A673 (cell line): ENCODE results near the gene RPTOR. TPM values are rescaled to one million over a fixed set of nuclear protein-coding genes. Genes with fewer than 3 reads are reported as not detected.

Experiments
- BruUV-seq: library from RNA; stranded (reverse); fragments of 400-500 nt; replicated peaks from 2 replicates; lab custom pipeline; 2021; lab: Mats Ljungman, UMichigan
- CTCF ChIA-PET: fragments of 300-600 bp; sonication (Branson Sonifier 250); formaldehyde crosslinking; loops from one replicate; lab custom pipeline; 2022; ENCODE audit warnings: antibody characterized with exemption; lab: Charles Lee
- POLR2A ChIA-PET: fragments of 300-600 bp; sonication (Branson Sonifier 250); formaldehyde crosslinking; loops from one replicate; lab custom pipeline; 2022; ENCODE audit warnings: antibody characterized with exemption; ENCODE audit not compliant: low non-redundant PET; lab: Charles Lee
- DNase-seq: peaks from one replicate; pipeline ENCODE4 v3.0.0-alpha.2; 2015; ENCODE audit warnings: low spot score
- H3K27ac ChIP-seq: fragments of 200-600 bp; sonication (generic); 2 replicates; pipeline ENCODE4 v1.5.1; 2016; ENCODE audit warnings: mixed run types, low read depth, mild to moderate bottlenecking, mixed read lengths, antibody characterized with exemption, low read length; ENCODE audit not compliant: poor library complexity, severe bottlenecking
- H3K27me3 ChIP-seq: fragments of 200-600 bp; sonication (generic); replicated peaks from 2 replicates; pipeline ENCODE4 v1.6.1; 2017; ENCODE audit warnings: mixed run types, low read depth, mild to moderate bottlenecking, mixed read lengths, antibody characterized with exemption, low read length; ENCODE audit not compliant: insufficient read depth, poor library complexity
- H3K36me3 ChIP-seq: fragments of 200-600 bp; sonication (generic); 2 replicates; pipeline ENCODE4 v1.6.1; 2016; ENCODE audit warnings: mixed run types, mild to moderate bottlenecking, mixed read lengths, antibody characterized with exemption, low read length; ENCODE audit not compliant: insufficient read depth, poor library complexity, severe bottlenecking
- H3K4me1 ChIP-seq: fragments of 200-600 bp; sonication (generic); 2 replicates; pipeline ENCODE4 v1.6.1; 2017; ENCODE audit warnings: mixed run types, mild to moderate bottlenecking, mixed read lengths, antibody characterized with exemption, low read length; ENCODE audit not compliant: insufficient read depth, poor library complexity, severe bottlenecking
- H3K4me3 ChIP-seq: fragments of 200-600 bp; sonication (generic); 2 replicates; pipeline ENCODE4 v1.5.1; 2016; ENCODE audit warnings: low read depth, mixed run types, mild to moderate bottlenecking, mixed read lengths, low read length; ENCODE audit not compliant: poor library complexity, severe bottlenecking
- H3K9me3 ChIP-seq: fragments of 200-600 bp; sonication (generic); 2 replicates; pipeline ENCODE4 v1.6.1; 2016; ENCODE audit warnings: mixed run types, low read depth, mild to moderate bottlenecking, mixed read lengths, antibody characterized with exemption, low read length; ENCODE audit not compliant: poor library complexity, severe bottlenecking
- CTCF ChIP-seq: fragments of 300-800, 200-600 bp; sonication (generic); conservative IDR thresholded peaks from 2 replicates; pipeline ENCODE4 v1.5.1; 2017; ENCODE audit warnings: low read depth, mild to moderate bottlenecking, antibody characterized with exemption, low read length, moderate library complexity, mixed read lengths
- EZH2 ChIP-seq: fragments of 200-600 bp; sonication (generic); IDR thresholded peaks from 2 replicates; pipeline ENCODE4 v1.6.1; 2017; ENCODE audit warnings: borderline replicate concordance, low read depth, mild to moderate bottlenecking, mixed read lengths, antibody characterized with exemption, low read length; ENCODE audit not compliant: poor library complexity, severe bottlenecking
- intact Hi-C: fragments of 100-400 bp; cut with micrococcal nuclease; formaldehyde crosslinking; loops from one replicate; pipeline ENCODE4 v1.10.0; 2022; ENCODE audit not compliant: unreplicated experiment
- total RNA-seq: library from RNA; stranded (reverse); gene quantifications from 2 replicates; pipeline ENCODE4 v1.2.3, GENCODE V29; 2021

RPTOR gene
- total RNA-seq, 1 experiment from 2014 or later = 55.2 TPM

DNA sequence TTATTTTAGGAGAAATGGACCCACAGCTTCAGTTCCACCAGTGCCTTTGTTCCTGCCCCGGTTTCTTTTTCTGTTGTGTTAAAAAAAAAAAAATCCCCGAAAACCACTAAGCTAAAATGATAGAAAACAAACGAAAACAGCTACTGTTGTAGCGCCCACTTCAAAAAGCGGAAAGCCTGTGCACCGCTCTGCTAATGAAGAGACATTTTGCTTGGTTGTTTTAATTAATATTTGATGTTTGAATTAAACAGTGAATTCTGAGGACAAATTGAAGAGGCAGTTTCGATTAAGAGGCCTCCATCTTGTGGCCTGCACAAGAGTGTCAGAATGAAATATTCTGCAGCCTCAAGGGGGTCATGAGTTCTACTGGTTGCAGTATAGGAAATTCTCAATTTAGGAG is 186.7 kb downstream of the RPTOR start:
- ChIA-PET CTCF (no interaction called here), POLR2A (no interaction called here)
- Histone ChIP-seq H3K27ac (no peak overlapping the region), H3K36me3 (no peaks in the 10 kb centered on the region), H3K27me3 (no peaks in the 10 kb centered on the region), H3K4me1 (peaks cover 21% of the 10 kb centered on the region), H3K4me3 (no peak overlapping the region), H3K9me3 (no peaks in the 10 kb centered on the region)
- no peak for TF ChIP-seq EZH2
- no peak for TF ChIP-seq CTCF
- no peak for DNase-seq
- intact Hi-C loops = no loop called here
- no TSS peak for BruUV-seq

DNA sequence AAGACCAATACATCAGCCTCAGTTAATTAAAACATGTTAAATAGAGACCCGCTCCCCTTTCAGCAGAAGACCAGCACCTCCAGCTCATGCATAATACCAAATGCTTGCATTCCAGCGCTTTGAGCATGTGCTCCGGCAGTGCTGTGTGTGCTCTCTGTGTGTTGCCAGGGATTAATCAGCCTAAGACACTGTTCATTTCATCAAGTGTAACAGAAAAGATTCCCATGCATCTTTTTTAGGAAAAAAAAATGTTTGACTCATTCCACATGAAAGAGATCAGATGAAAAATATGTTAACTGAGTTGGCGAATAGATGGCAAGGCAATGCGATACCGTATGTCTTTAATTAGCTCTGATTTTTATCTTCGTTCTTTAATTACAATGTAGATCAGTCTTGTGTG is 187.6 kb downstream of the RPTOR start:
- ChIA-PET POLR2A (no interaction called here), CTCF (no interaction called here)
- no peaks in the 10 kb centered on the region for H3K36me3 ChIP-seq
- intact Hi-C loops = no loop called here
- H3K4me1 ChIP-seq = peaks cover 19% of the 10 kb centered on the region
- H3K27ac ChIP-seq = no peak overlapping the region
- peak; percentile 69 for DNase-seq
- H3K27me3 ChIP-seq = no peaks in the 10 kb centered on the region
- BruUV-seq = no TSS peak
- TF ChIP-seq CTCF = no peak
- no peak for TF ChIP-seq EZH2
- H3K9me3 ChIP-seq = no peaks in the 10 kb centered on the region
- no peak overlapping the region for H3K4me3 ChIP-seq

- Histone ChIP-seq H3K4me3 (no peak overlapping the region), H3K36me3 (no peaks in the 10 kb centered on the region), H3K27me3 (no peaks in the 10 kb centered on the region), H3K27ac (no peak overlapping the region), H3K4me1 (peaks cover 6% of the 10 kb centered on the region), H3K9me3 (no peaks in the 10 kb centered on the region)
- intact Hi-C loops = no loop called here
- POLR2A ChIA-PET = no interaction called here
- CTCF ChIA-PET = no interaction called here
- BruUV-seq = no TSS peak
- TF ChIP-seq EZH2 (no peak), CTCF (no peak)
- no peak for DNase-seq
These were observed 192.7 kb downstream of the RPTOR start for GRCh38 chr17:80737106-80738019.
